ENCODE data around the gene IGFALS.

The IGFALS gene

DNA sequence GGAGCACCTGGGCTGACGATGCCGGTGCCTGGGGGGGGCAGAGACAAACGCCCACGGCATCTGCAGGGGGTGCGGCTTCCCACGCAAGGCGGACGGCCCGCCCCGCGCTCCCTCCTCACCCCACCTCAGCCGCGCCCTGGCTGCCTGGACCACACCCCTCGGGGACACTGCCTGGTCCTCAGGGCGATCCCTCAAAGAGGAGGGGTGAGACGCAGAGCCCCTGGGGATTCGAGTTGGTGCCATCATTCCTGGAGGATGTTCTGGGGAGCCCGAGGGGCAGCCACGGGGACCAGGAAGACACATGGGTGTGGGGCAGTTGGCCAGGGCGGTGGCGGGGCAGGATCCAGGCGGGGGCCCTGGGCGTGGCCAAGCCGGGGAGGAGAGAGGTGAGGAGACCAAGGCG is 3.9 kb downstream of the IGFALS start:
- TF ChIP-seq MYC (IDR thresholded peaks at IDR 0.05; ENCODE audit: low read depth, low read length): no peak
- TF ChIP-seq, protein P1, sequence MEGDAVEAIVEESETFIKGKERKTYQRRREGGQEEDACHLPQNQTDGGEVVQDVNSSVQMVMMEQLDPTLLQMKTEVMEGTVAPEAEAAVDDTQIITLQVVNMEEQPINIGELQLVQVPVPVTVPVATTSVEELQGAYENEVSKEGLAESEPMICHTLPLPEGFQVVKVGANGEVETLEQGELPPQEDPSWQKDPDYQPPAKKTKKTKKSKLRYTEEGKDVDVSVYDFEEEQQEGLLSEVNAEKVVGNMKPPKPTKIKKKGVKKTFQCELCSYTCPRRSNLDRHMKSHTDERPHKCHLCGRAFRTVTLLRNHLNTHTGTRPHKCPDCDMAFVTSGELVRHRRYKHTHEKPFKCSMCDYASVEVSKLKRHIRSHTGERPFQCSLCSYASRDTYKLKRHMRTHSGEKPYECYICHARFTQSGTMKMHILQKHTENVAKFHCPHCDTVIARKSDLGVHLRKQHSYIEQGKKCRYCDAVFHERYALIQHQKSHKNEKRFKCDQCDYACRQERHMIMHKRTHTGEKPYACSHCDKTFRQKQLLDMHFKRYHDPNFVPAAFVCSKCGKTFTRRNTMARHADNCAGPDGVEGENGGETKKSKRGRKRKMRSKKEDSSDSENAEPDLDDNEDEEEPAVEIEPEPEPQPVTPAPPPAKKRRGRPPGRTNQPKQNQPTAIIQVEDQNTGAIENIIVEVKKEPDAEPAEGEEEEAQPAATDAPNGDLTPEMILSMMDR (IDR thresholded peaks at IDR 0.05; ENCODE audit: low read depth, low read length): no peak
- no peak for TF ChIP-seq POLR2A (IDR thresholded peaks at IDR 0.05; ENCODE audit: extremely low read depth, insufficient read length)
- TF ChIP-seq, protein P2, sequence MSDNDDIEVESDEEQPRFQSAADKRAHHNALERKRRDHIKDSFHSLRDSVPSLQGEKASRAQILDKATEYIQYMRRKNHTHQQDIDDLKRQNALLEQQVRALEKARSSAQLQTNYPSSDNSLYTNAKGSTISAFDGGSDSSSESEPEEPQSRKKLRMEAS (IDR thresholded peaks at IDR 0.05; ENCODE audit: low read depth, low read length): no peak

DNA sequence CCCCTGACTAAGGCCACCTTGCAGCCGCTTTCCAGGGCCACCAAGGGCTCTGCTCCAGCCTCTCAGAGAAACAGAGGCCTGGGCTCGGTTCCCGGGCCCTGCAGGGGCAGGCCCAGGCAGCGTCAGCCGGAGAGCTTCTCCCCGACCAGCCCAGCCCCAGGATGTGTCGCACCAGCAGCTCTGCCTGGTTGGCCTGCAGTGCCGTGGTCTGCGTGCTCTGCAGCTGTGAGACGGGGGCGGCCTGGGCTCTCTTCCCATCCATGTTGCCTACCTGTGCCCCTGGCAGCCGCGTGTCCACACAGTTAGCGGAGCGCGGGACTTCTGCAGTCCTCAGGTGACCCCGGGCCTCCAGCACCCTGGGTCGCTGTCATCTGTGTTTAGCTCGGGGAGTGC is 4.8 kb downstream of the IGFALS start:
- DNase-seq (ENCODE audit: low read depth): no peak
- TF ChIP-seq, protein P2 (IDR thresholded peaks at IDR 0.05; ENCODE audit: low read depth, low read length): no peak
- TF ChIP-seq, protein P1 (IDR thresholded peaks at IDR 0.05; ENCODE audit: low read depth, low read length): no peak
- TF ChIP-seq MYC (IDR thresholded peaks at IDR 0.05; ENCODE audit: low read depth, low read length) (no peak), POLR2A (IDR thresholded peaks at IDR 0.05; ENCODE audit: extremely low read depth, insufficient read length) (no peak)
- H3K4me3 ChIP-seq (ENCODE audit: low read depth, low read length): no peak overlapping the region

More for the DNA sequence above, 3.9 kb downstream of the IGFALS start:
- no peak overlapping the region for H3K4me3 ChIP-seq (ENCODE audit: low read depth, low read length)
- no peak for DNase-seq (ENCODE audit: low read depth)

DNA sequence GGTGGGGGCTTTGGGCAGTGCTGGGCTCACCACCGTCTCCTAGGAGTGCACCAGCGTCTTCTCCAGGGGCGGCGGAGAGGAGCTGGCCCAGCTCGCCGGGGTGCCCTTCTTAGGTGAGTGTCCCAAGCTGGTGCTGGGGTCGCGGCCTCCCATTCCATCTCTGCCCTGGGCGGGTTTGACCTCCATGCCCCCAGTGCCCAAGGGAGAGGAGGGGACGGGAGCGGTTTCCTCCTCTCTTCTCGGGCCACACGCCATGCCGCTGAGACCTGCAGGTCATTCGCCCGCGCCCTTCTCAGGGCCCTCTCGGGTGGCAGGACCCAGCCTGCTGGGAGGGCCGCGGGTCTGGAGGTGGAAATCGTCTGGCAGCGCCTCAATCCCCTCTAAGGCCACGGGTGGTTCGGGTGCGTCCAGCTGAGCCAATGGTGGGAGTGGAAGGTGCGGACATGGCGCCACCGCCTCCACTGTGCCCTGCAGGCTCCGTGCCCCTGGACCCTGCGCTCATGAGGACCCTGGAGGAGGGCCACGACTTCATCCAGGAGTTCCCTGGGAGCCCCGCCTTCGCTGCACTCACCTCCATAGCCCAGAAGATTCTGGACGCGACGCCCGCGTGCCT is 5.3 kb downstream of the IGFALS start:
- TF ChIP-seq, protein P1 (IDR thresholded peaks at IDR 0.05; ENCODE audit: low read depth, low read length): no peak
- TF ChIP-seq POLR2A (IDR thresholded peaks at IDR 0.05; ENCODE audit: extremely low read depth, insufficient read length) (no peak), MYC (IDR thresholded peaks at IDR 0.05; ENCODE audit: low read depth, low read length) (no peak)
- no peak overlapping the region for H3K4me3 ChIP-seq (ENCODE audit: low read depth, low read length)
- DNase-seq (ENCODE audit: low read depth): no peak

DNA sequence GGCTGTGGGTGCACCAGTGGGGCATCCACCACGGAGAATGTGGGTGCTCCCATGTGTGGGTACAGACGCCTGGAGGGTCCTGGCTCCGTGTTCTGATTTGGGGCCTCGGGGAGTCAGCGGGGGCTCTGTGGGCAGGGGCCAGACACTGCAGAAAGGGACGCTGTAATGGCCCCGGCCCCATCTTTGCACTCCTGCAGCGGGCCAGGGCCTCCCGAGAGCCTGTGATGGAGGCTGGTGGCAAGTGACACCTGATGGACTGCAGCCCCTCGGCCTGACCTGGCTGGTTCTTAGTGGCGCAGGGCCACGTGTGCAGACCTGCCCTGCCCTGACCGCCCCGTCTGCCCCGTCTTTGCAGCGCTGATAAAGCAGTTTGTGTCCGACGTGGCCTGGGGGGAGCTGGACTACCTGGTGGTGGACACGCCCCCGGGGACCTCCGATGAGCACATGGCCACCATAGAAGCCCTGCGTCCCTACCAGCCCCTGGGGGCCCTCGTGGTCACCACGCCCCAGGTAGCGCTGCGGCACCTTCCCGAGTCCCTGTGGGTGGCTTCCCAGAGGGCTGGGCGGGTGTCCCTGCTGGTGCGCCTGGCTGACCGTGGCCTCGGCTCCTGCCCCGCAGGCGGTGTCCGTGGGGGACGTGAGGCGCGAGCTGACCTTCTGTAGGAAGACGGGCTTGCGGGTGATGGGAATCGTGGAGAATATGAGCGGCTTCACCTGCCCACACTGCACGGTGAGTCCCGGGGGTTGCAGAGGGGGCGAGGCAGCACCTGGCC is 6.0 kb downstream of the IGFALS start:
- no peak for DNase-seq (ENCODE audit: low read depth)
- no peak for TF ChIP-seq MYC (IDR thresholded peaks at IDR 0.05; ENCODE audit: low read depth, low read length)
- TF ChIP-seq, protein P1 (IDR thresholded peaks at IDR 0.05; ENCODE audit: low read depth, low read length): no peak
- no peak for TF ChIP-seq POLR2A (IDR thresholded peaks at IDR 0.05; ENCODE audit: extremely low read depth, insufficient read length)
- TF ChIP-seq, protein P2 (IDR thresholded peaks at IDR 0.05; ENCODE audit: low read depth, low read length): no peak
- H3K4me3 ChIP-seq (ENCODE audit: low read depth, low read length): no peak overlapping the region

DNA sequence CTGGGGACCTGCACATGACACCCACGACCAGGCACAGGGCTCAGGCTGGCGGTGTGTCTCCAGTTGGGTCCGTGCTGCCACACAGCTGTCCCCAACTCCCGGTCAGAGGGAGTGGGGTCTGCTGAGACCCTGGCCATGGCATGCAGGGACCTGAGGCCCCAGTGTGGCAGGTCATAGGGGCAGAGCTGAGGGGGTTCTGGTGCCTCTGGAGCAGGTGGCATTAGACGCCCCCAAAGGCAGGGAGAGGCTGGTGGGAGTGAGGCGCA is 6.5 kb downstream of the IGFALS start:
- TF ChIP-seq, protein P1 (IDR thresholded peaks at IDR 0.05; ENCODE audit: low read depth, low read length): no peak
- TF ChIP-seq MYC (IDR thresholded peaks at IDR 0.05; ENCODE audit: low read depth, low read length) (no peak), POLR2A (IDR thresholded peaks at IDR 0.05; ENCODE audit: extremely low read depth, insufficient read length) (no peak)
- TF ChIP-seq, protein P2 (IDR thresholded peaks at IDR 0.05; ENCODE audit: low read depth, low read length): no peak
- DNase-seq (ENCODE audit: low read depth): no peak
- H3K4me3 ChIP-seq (ENCODE audit: low read depth, low read length): no peak overlapping the region

Measured in NB4 (cell line).